ENCODE measurements around the gene TSPAN13.

GRCh38 chr7:16803125-16803524 is 49.6 kb downstream of the TSPAN13 start:
- no peak for TF ChIP-seq POLR2AphosphoS5 (IDR thresholded peaks at IDR 0.05; ENCODE audit: low read depth, low read length)
- TF ChIP-seq TAF1 (IDR thresholded peaks at IDR 0.05; ENCODE audit: low read depth, low read length) = no peak
- TF ChIP-seq POLR2A (IDR thresholded peaks at IDR 0.05; ENCODE audit: low read depth, low read length) = no peak
- TF ChIP-seq POU2F2 (IDR thresholded peaks at IDR 0.05; ENCODE audit: low read depth, low read length) = no peak
- no peak for TF ChIP-seq SPI1 (IDR thresholded peaks at IDR 0.05; ENCODE audit: low read depth, low read length)
- no peak for TF ChIP-seq PAX5 (IDR thresholded peaks at IDR 0.05; ENCODE audit: insufficient read depth, low read length, severe bottlenecking)
